D721Med (cell line): ENCODE results near the gene MYRIP.

ENCODE experiments used
- DNase-seq: peaks from one replicate; pipeline ENCODE4 v3.0.0; 2011; ENCODE audit warnings: low spot score; ENCODE audit not compliant: insufficient read length
- FAIRE-seq: peaks from 2 replicates; lab custom pipeline; 2011; peaks lifted over from hg19 to GRCh38; lab: Jason Lieb, UNC
- CTCF ChIP-seq: IDR thresholded peaks from 2 replicates; pipeline ENCODE4 v1.5.1; 2012; ENCODE audit warnings: mild to moderate bottlenecking, control low read depth; ENCODE audit not compliant: insufficient read depth; ENCODE audit errors: missing control alignments

MYRIP gene

GRCh38 chr3:40045051-40045450 is 235.6 kb downstream of the MYRIP start:
- no peak for DNase-seq
- no peak for FAIRE-seq
- TF ChIP-seq CTCF, result no peak

DNA sequence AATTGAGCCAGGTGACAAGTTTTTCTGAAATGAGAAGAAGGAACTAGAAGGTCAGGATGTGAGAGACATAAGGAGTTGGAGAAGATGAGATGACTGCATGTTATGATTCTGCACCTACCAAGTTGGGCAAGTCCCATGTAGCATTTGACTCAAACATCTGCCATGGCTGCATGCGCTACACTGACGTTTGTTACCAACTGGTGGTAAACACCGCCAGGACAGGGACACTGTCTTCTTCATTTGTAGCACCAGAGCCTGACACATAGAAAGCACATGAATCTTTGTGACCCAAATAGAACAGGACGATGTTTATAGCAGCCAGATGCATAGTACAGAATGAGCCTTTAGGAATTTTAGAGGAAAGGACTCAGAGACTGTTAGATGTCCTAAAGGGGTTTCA is 236.7 kb downstream of the MYRIP start:
- no peak for FAIRE-seq
- TF ChIP-seq CTCF, result no peak
- DNase-seq, result no peak

DNA sequence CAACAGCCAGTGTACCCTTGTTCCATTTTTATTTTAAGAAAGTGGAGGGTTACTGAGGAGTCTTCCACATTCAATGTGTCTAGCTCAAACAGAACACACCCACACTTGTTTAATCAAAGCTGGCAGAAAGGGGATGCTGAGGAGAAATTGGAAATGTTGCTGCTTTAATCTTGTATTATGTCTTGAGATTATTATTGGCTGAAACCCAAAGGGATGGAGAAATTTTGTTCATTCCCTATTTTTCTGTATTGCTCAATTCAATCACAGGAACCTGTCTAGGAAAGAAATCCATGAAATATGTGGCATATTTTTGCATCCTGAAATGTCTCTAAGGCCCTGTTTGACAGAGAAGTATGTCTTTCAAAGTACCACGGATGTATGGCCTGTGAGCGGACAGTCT is 238.0 kb downstream of the MYRIP start:
- DNase-seq (no peak), FAIRE-seq (no peak)
- no peak for TF ChIP-seq CTCF

DNA sequence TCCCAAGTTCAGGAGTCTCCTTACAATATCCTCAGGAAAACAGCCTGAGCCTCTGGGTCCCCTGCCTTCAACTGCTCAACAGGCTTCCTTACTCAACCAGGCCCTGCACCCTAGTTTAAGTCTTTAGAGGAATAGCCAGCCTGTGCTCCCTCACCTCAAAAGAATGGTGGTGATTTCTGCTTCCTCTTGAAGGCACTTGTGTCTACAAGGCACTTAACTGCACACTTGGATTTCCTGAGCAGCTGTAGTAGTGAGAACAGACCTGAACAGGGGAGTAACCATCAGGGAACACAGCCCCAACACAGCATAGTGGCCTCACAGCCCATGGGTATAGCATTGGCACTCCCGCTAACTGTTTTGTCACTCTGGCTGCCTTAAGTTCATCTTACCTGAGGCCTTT is 244.3 kb downstream of the MYRIP start:
- DNase-seq (no peak), FAIRE-seq (no peak)
- no peak for TF ChIP-seq CTCF

GRCh38 chr3:40054568-40055222 is 245.3 kb downstream of the MYRIP start:
- FAIRE-seq (no peak), DNase-seq (no peak)
- no peak for TF ChIP-seq CTCF

DNA sequence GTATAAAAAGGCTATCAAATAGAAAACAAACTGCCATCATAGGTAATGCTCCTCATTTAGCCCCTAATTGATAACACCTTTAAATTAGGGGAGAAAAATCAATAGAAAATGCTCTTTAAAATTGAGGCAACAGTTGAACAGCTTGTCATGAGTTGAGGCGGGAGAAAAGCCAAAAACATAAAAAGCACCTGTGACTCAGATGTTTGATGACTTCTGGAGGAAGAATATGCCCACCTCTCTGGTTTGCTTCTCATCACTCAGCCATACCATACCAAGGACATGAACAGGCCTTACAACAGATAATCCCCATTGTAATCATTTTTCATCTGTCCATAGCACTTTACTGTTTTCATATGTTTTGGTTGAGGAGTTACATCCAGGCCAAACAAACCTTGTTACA is 246.0 kb downstream of the MYRIP start:
- TF ChIP-seq CTCF, result no peak
- no peak for FAIRE-seq
- DNase-seq, result no peak

- TF ChIP-seq CTCF, result no peak
- DNase-seq (no peak), FAIRE-seq (no peak)
These were observed 246.5 kb downstream of the MYRIP start for GRCh38 chr3:40055956-40056355.
